SK-N-MC (cell line): ENCODE measurements around the gene ELK4.

Experiments
- EZH2 ChIP-seq: fragments of 200-600 bp; sonication (generic); IDR thresholded peaks from one replicate; pipeline ENCODE4 v1.6.1; 2017; ENCODE audit warnings: antibody characterized with exemption
- POLR2AphosphoS5 ChIP-seq: IDR thresholded peaks from 2 replicates; pipeline ENCODE4 v1.6.1; 2012; ENCODE audit warnings: mild to moderate bottlenecking, low read depth, low read length, borderline replicate concordance

DNA sequence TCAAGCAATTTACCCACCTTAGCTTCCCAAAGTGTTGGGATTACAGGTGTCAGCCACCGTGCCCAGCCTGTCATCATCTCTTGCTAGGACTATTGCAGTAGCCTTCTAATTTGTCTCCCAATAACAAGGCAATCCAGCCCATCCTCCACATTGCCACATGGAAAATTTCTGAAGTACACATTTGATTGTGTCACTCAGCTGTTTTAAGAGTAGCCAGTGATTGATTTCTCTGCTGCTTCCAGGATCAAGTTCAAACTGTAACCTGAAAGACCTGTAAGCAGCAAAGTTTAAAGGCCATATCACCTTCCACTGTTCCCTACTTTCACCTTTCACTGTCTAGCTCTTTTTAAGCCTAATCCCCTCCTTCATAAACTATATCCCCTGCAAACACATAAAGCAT lies 7.8 kb upstream of the ELK4 start:
- TF ChIP-seq POLR2AphosphoS5 (no peak), EZH2 (no peak)
